Measurements from ENCODE around the gene MAP3K12. TPM values are rescaled to one million over a fixed set of nuclear protein-coding genes. Genes with fewer than 3 reads are reported as not detected.

MAP3K12 gene
- total RNA-seq, 4 donors from 2014 or later: 6.4 to 12.8 (median 9.4) TPM

GRCh38 chr12:53474077-53474476, 25.2 kb downstream of the MAP3K12 start:
- 75 to 83% methylated on average over 2 of the region's 2 CpGs for WGBS, 2 donors
- H3K4me3 ChIP-seq (ENCODE audit: low read depth, poor library complexity, severe bottlenecking): no peak overlapping the region
- intact Hi-C loops (cut with DNase I; ENCODE audit: low total_unique reads): no loop called here
- DNase-seq (ENCODE audit: low spot score in 2 of 2): no peak
- TF ChIP-seq CTCF (IDR thresholded peaks at IDR 0.05) (no peak), POLR2A (IDR thresholded peaks at IDR 0.05) (no peak)

GRCh38 chr12:53472056-53472582, 27.1 kb downstream of the MAP3K12 start:
- TF ChIP-seq CTCF (IDR thresholded peaks at IDR 0.05): no peak
- TF ChIP-seq POLR2A (IDR thresholded peaks at IDR 0.05): no peak

GRCh38 chr12:53468282-53468681, 31.0 kb downstream of the MAP3K12 start:
- DNase-seq (ENCODE audit: low spot score in 2 of 2): no peak
- WGBS, 2 donors: 80 to 86% methylated on average over 1 of the region's 1 CpG
- intact Hi-C loops (cut with DNase I; ENCODE audit: low total_unique reads): loop anchor here (10.0 kb wide), 1 partner anchor 47 kb away; no protein-coding TSS in a partner anchor
- TF ChIP-seq POLR2A (IDR thresholded peaks at IDR 0.05) (no peak), CTCF (IDR thresholded peaks at IDR 0.05) (no peak)
- H3K4me3 ChIP-seq (ENCODE audit: low read depth, poor library complexity, severe bottlenecking): no peak overlapping the region

More at GRCh38 chr12:53472056-53472582, 27.1 kb downstream of the MAP3K12 start:
- no peak overlapping the region for H3K4me3 ChIP-seq (ENCODE audit: low read depth, poor library complexity, severe bottlenecking)
- DNase-seq (ENCODE audit: low spot score in 2 of 2): no peak
- intact Hi-C loops (cut with DNase I; ENCODE audit: low total_unique reads): no loop called here
- WGBS, 2 donors: 82 to 100% methylated on average over 1 of the region's 1 CpG

- no peak overlapping the region for H3K4me3 ChIP-seq (ENCODE audit: low read depth, poor library complexity, severe bottlenecking)
- no peak for DNase-seq (ENCODE audit: low spot score in 2 of 2)
- 70 to 74% methylated on average over 2 of the region's 2 CpGs for WGBS, 2 donors
- TF ChIP-seq POLR2A (IDR thresholded peaks at IDR 0.05) (no peak), CTCF (IDR thresholded peaks at IDR 0.05) (no peak)
- intact Hi-C loops (cut with DNase I; ENCODE audit: low total_unique reads): loop anchor here (10.0 kb wide), 1 partner anchor 47 kb away; no protein-coding TSS in a partner anchor
These were observed 31.4 kb downstream of the MAP3K12 start for GRCh38 chr12:53467880-53468279.

GRCh38 chr12:53467082-53467481, 32.2 kb downstream of the MAP3K12 start:
- no peak overlapping the region for H3K4me3 ChIP-seq (ENCODE audit: low read depth, poor library complexity, severe bottlenecking)

More at GRCh38 chr12:53467082-53467481, 32.2 kb downstream of the MAP3K12 start:
- no peak for DNase-seq (ENCODE audit: low spot score in 2 of 2)
- intact Hi-C loops (cut with DNase I; ENCODE audit: low total_unique reads): loop anchor here (10.0 kb wide), 1 partner anchor 48 kb away; no protein-coding TSS in a partner anchor
- WGBS, 2 donors: 71 to 72% methylated on average over 5 of the region's 5 CpGs
- TF ChIP-seq POLR2A (IDR thresholded peaks at IDR 0.05) (no peak), CTCF (IDR thresholded peaks at IDR 0.05) (no peak)
